Adrenal gland (tissue), 5 donors: ENCODE results near the gene CADPS.

Source experiments
- POLR2A ChIP-seq, 2 donors: fragments of 450-650 bp; IDR thresholded peaks; one replicate each; pipeline ENCODE4 v1.6.1; 2017; ENCODE audit warnings: antibody characterized with exemption in 2 of 2, mild to moderate bottlenecking in 2 of 2, moderate library complexity in 1 of 2
- TF ChIP-seq, protein P1 (sequence below), 6 experiments: fragments of 450-650 bp in 4 of 6; fragments of 200-600 bp in 2 of 6; sonication (generic) in 1 of 6; IDR thresholded peaks; 1 replicate in 5 of 6; 2 replicates in 1 of 6; pipeline versions ENCODE4 v1.5.1 to v1.8.0; 2016 to 2021; ENCODE audit warnings: antibody characterized with exemption in 6 of 6, mild to moderate bottlenecking in 2 of 6, moderate library complexity in 1 of 6
- donor health status: DM: no; HTN: no; CAD: no.

DNA sequence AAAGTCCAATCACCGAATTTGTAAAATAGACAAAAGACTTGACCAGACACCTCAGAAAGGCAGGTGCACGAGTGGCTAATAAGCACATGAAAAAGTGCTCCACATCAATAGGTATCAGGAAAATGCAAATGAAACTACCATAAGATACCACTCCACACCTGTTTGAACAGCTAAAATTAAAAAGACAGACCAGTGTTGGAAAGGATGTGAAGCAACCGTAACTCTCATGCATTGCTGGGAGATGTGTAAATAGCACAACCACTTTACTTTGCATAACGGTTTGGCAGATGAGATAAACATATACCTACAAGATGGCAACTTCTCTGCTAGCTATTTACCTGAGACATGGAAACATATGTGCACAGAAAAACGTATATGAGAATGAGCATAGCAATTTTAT lies 56.9 kb downstream of the CADPS start:
- TF ChIP-seq, protein P1, sequence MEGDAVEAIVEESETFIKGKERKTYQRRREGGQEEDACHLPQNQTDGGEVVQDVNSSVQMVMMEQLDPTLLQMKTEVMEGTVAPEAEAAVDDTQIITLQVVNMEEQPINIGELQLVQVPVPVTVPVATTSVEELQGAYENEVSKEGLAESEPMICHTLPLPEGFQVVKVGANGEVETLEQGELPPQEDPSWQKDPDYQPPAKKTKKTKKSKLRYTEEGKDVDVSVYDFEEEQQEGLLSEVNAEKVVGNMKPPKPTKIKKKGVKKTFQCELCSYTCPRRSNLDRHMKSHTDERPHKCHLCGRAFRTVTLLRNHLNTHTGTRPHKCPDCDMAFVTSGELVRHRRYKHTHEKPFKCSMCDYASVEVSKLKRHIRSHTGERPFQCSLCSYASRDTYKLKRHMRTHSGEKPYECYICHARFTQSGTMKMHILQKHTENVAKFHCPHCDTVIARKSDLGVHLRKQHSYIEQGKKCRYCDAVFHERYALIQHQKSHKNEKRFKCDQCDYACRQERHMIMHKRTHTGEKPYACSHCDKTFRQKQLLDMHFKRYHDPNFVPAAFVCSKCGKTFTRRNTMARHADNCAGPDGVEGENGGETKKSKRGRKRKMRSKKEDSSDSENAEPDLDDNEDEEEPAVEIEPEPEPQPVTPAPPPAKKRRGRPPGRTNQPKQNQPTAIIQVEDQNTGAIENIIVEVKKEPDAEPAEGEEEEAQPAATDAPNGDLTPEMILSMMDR (IDR thresholded peaks at IDR 0.05) = no peak
- TF ChIP-seq POLR2A (IDR thresholded peaks at IDR 0.05) = no peak
